Keratinocyte (primary cell): ENCODE measurements around the gene ATP12A. TPM values are rescaled to one million over a fixed set of nuclear protein-coding genes. Genes with fewer than 3 reads are reported as not detected.

ENCODE experiments used
- DNase-seq: peaks from one replicate; pipeline ENCODE4 v3.0.0-alpha.2; 2011; ENCODE audit warnings: low read depth, missing footprints, low spot score
- FAIRE-seq: peaks from 2 replicates; lab custom pipeline; 2011; peaks lifted over from hg19 to GRCh38; lab: Jason Lieb, UNC
- H2AFZ ChIP-seq: 2 replicates; pipeline ENCODE4 v1.6.0; 2012; ENCODE audit warnings: low read length, control low read depth, inconsistent platforms; ENCODE audit not compliant: control insufficient read depth
- H3K27ac ChIP-seq: 2 replicates; pipeline ENCODE4 v1.5.1; 2011; ENCODE audit warnings: low read length; ENCODE audit not compliant: control insufficient read depth, insufficient read depth
- H3K27me3 ChIP-seq: 3 replicates; pipeline ENCODE4 v1.6.0; 2011; ENCODE audit warnings: low read length; ENCODE audit not compliant: control insufficient read depth, insufficient read depth; ENCODE audit errors: extremely low read depth
- H3K36me3 ChIP-seq, 2 experiments: 2 replicates in 1 of 2; 3 replicates in 1 of 2; pipeline ENCODE4 v1.5.1; 2011; ENCODE audit warnings: low read length in 2 of 2, mild to moderate bottlenecking in 1 of 2; ENCODE audit not compliant: control insufficient read depth in 2 of 2, insufficient read depth in 2 of 2; ENCODE audit errors: extremely low read depth in 1 of 2
- H3K4me1 ChIP-seq: 3 replicates; pipeline ENCODE4 v1.5.1; 2011; ENCODE audit warnings: low read length; ENCODE audit not compliant: control insufficient read depth, insufficient read depth; ENCODE audit errors: extremely low read depth
- H3K4me2 ChIP-seq: 3 replicates; pipeline ENCODE4 v1.6.0; 2011; ENCODE audit warnings: low read depth, low read length; ENCODE audit not compliant: control insufficient read depth, insufficient read depth; ENCODE audit errors: extremely low read depth
- H3K4me3 ChIP-seq, 3 experiments: fragments of 200-600 bp in 1 of 3; sonication (generic) in 1 of 3; 2 replicates in 2 of 3; 3 replicates in 1 of 3; pipeline ENCODE4 v1.5.1; 2011 to 2016; ENCODE audit warnings: low read length in 3 of 3, mild to moderate bottlenecking in 3 of 3, control low read depth in 2 of 3, inconsistent platforms in 1 of 3, low read depth in 1 of 3, mixed read lengths in 1 of 3, mixed run types in 1 of 3, moderate library complexity in 1 of 3; ENCODE audit not compliant: control insufficient read depth in 2 of 3, insufficient read depth in 2 of 3; ENCODE audit errors: extremely low read depth in 1 of 3
- H3K79me2 ChIP-seq: 2 replicates; pipeline ENCODE4 v1.6.0; 2012; ENCODE audit warnings: low read length; ENCODE audit not compliant: control insufficient read depth, insufficient read depth
- H3K9ac ChIP-seq: 3 replicates; pipeline ENCODE4 v1.6.0; 2011; ENCODE audit warnings: low read length; ENCODE audit not compliant: control insufficient read depth, insufficient read depth; ENCODE audit errors: extremely low read depth
- H3K9me1 ChIP-seq: 3 replicates; pipeline ENCODE4 v1.6.0; 2011; ENCODE audit warnings: low read length; ENCODE audit not compliant: control insufficient read depth, insufficient read depth; ENCODE audit errors: extremely low read depth
- H3K9me3 ChIP-seq: 2 replicates; pipeline ENCODE4 v1.5.1; 2012; ENCODE audit warnings: low read depth, low read length; ENCODE audit not compliant: control insufficient read depth
- H4K20me1 ChIP-seq: 3 replicates; pipeline ENCODE4 v1.6.0; 2011; ENCODE audit warnings: low read length; ENCODE audit not compliant: control insufficient read depth, insufficient read depth; ENCODE audit errors: extremely low read depth
- CTCF ChIP-seq, 3 experiments: IDR thresholded peaks in 1 of 3; conservative IDR thresholded peaks in 1 of 3; optimal IDR thresholded peaks in 1 of 3; 2 replicates in 2 of 3; 3 replicates in 1 of 3; pipeline versions ENCODE3 to v1.5.1; 2011; ENCODE audit warnings: low read length in 3 of 3, mild to moderate bottlenecking in 3 of 3, moderate library complexity in 2 of 3, control low read depth in 1 of 3, inconsistent platforms in 1 of 3; ENCODE audit not compliant: insufficient read depth in 2 of 3; ENCODE audit errors: extremely low read depth in 1 of 3
- EZH2 ChIP-seq: IDR thresholded peaks from one replicate; pipeline ENCODE4 v1.6.1; 2012; ENCODE audit warnings: inconsistent platforms, mild to moderate bottlenecking, low read length, moderate library complexity
- dilution Hi-C: fragments of 300-500 bp; cut with MboI; formaldehyde crosslinking; loops from one replicate; pipeline ENCODE4 v1.7.0; 2020; ENCODE audit warnings: low sequenced_read_pairs; ENCODE audit not compliant: extremely low pct_ligation_motif_present
- polyA plus RNA-seq, 5 experiments: library from polyadenylated mRNA; depleted of rRNA in 3 of 5; stranded (reverse) in 3 of 5; stranded (forward) in 1 of 5; unstranded in 1 of 5; fragments of >200 nt; gene quantifications; 1 replicate in 1 of 5; 2 replicates in 3 of 5; 3 replicates in 1 of 5; pipeline versions ENCODE4 v1.2.1 to v1.2.3, GENCODE V29; 2011 to 2012; ENCODE audit warnings: missing spikeins in 2 of 5, low read depth in 1 of 5, low replicate concordance in 1 of 5

Gene ATP12A
- polyA plus RNA-seq, 1 donor (not counting 4 experiments of a cell fraction or from before 2014, with no cell fraction given), result 0.79 TPM

- Histone ChIP-seq H3K9me3 (no peaks in the 10 kb centered on the region), H3K9me1 (no peaks in the 10 kb centered on the region), H3K79me2 (no peaks in the 10 kb centered on the region), H3K4me2 (no peak overlapping the region), H4K20me1 (no peaks in the 10 kb centered on the region), H3K4me1 (no peaks in the 10 kb centered on the region), H3K9ac (no peak overlapping the region), H2AFZ (no peak overlapping the region), H3K27ac (no peak overlapping the region), H3K4me3 (no peak overlapping the region), H3K27me3 (peaks cover 7% of the 10 kb centered on the region), H3K36me3 (no peaks in the 10 kb centered on the region)
- dilution Hi-C loops, result no loop called here
- no peak for FAIRE-seq
- DNase-seq, result no peak
- no peak for TF ChIP-seq EZH2
- TF ChIP-seq CTCF (optimal IDR thresholded peaks at IDR 0.05 in 1 of 3, IDR thresholded peaks at IDR 0.05 in 1 of 3, conservative IDR thresholded peaks at IDR 0.05 in 1 of 3; ENCODE audit: extremely low read depth in 1 of 3, insufficient read depth in 2 of 3, low read length in 3 of 3), result no peak
Observed at GRCh38 chr13:24713022-24713421, 32.8 kb downstream of the ATP12A start.

DNA sequence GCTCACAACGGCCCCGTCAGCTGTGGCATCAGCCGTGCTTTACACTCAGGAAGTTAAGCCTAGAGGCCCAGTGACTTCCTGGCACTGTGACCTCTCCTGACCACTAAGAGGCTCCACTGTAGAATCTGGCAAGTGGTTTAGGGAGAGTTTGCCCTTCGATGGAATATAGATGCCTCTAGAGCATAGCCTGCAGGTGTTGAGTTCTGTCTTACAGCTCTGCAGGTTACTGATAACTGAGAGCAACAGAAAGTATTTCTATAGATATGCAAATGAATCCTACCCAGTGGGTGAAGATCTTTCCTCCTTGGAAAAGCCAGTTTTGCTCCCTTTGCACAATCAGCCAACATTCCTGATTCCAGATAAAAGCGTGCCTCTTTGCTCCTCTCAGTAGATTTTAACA, 35.8 kb downstream of the ATP12A start:
- Histone ChIP-seq H3K9me3 (no peaks in the 10 kb centered on the region), H3K9me1 (no peaks in the 10 kb centered on the region), H3K4me3 (no peak overlapping the region), H2AFZ (no peak overlapping the region), H3K79me2 (no peaks in the 10 kb centered on the region), H3K27ac (no peak overlapping the region), H3K27me3 (peaks cover 10% of the 10 kb centered on the region), H4K20me1 (no peaks in the 10 kb centered on the region), H3K36me3 (no peaks in the 10 kb centered on the region), H3K4me2 (no peak overlapping the region), H3K9ac (no peak overlapping the region), H3K4me1 (no peaks in the 10 kb centered on the region)
- no peak for FAIRE-seq
- TF ChIP-seq EZH2 (no peak), CTCF (optimal IDR thresholded peaks at IDR 0.05 in 1 of 3, IDR thresholded peaks at IDR 0.05 in 1 of 3, conservative IDR thresholded peaks at IDR 0.05 in 1 of 3; ENCODE audit: extremely low read depth in 1 of 3, insufficient read depth in 2 of 3, low read length in 3 of 3) (no peak)
- dilution Hi-C loops, result no loop called here
- DNase-seq, result no peak
